Calu3 (cell line): ENCODE results near the gene C22orf15. TPM values are rescaled to one million over a fixed set of nuclear protein-coding genes. Genes with fewer than 3 reads are reported as not detected.

Experiments
- BruUV-seq: library from RNA; stranded (reverse); fragments of 400-500 nt; replicated peaks from 2 replicates; lab custom pipeline; 2021; lab: Mats Ljungman, UMichigan
- CTCF ChIA-PET: fragments of 300-600 bp; sonication (Branson Sonifier 250); formaldehyde crosslinking; loops from one replicate; lab custom pipeline; 2022; ENCODE audit warnings: antibody characterized with exemption; lab: Charles Lee
- DNase-seq: peaks from one replicate; pipeline ENCODE4 v3.0.0; 2022
- H3K27ac Mint-ChIP-seq: one replicate; pipeline ENCODE4 v1.8.0; 2022; ENCODE audit warnings: mixed read lengths; ENCODE audit not compliant: unreplicated experiment
- H3K27me3 Mint-ChIP-seq: one replicate; pipeline ENCODE4 v1.8.0; 2022; ENCODE audit warnings: mixed read lengths; ENCODE audit not compliant: unreplicated experiment
- H3K36me3 Mint-ChIP-seq: one replicate; pipeline ENCODE4 v1.8.0; 2022; ENCODE audit warnings: mild to moderate bottlenecking, moderate library complexity, mixed read lengths; ENCODE audit not compliant: insufficient read depth, unreplicated experiment
- H3K4me1 Mint-ChIP-seq: one replicate; pipeline ENCODE4 v1.8.0; 2022; ENCODE audit warnings: mild to moderate bottlenecking, low read depth, mixed read lengths; ENCODE audit not compliant: unreplicated experiment
- H3K4me3 Mint-ChIP-seq: one replicate; pipeline ENCODE4 v1.8.0; 2022; ENCODE audit warnings: mild to moderate bottlenecking, low read depth, moderate library complexity, mixed read lengths; ENCODE audit not compliant: unreplicated experiment
- H3K9me3 Mint-ChIP-seq: one replicate; pipeline ENCODE4 v1.8.0; 2022; ENCODE audit warnings: low read depth, mixed read lengths; ENCODE audit not compliant: unreplicated experiment
- intact Hi-C: fragments of 100-400 bp; cut with micrococcal nuclease; formaldehyde crosslinking; loops from one replicate; pipeline ENCODE4 v1.10.0; 2022; ENCODE audit not compliant: unreplicated experiment
- total RNA-seq: library from RNA; stranded (reverse); gene quantifications from 2 replicates; pipeline ENCODE4 v1.2.3, GENCODE V29; 2022
- TF ChIP-seq, protein P1 (sequence below): fragments of 200-600 bp; IDR thresholded peaks from one replicate; pipeline ENCODE4 v1.8.0; 2022; ENCODE audit warnings: antibody characterized with exemption; ENCODE audit not compliant: unreplicated experiment

C22orf15 gene
- total RNA-seq, 1 experiment from 2014 or later = not detected

DNA sequence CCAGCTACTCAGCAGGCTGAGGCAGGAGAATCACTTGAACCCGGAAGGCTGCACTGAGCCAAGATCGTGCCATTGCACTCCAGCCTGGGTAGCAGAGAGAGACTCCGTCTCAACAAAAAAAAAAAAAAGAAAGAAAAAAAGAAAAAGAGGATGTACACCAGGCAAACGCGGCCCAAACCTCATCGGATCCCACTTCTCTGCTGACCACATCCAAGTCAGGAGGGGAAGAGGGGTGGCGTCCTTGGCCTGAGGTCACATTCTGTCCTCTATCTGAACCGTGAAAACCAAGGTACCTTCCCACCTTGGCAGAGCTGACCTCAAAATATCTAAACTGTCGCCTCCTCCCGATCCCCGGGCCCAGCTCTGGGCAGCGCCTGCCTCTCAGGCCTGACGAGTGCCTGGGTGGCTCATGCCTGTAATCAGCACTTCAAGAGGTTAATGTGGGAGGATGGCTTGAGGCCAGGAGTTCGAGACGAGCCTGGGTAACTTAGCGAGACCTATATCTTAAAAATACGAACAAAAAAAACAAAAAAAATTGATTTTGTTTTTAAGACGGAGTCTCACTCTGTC lies 46.9 kb upstream of the C22orf15 start:
- BruUV-seq = no TSS peak
- TF ChIP-seq, protein P1, sequence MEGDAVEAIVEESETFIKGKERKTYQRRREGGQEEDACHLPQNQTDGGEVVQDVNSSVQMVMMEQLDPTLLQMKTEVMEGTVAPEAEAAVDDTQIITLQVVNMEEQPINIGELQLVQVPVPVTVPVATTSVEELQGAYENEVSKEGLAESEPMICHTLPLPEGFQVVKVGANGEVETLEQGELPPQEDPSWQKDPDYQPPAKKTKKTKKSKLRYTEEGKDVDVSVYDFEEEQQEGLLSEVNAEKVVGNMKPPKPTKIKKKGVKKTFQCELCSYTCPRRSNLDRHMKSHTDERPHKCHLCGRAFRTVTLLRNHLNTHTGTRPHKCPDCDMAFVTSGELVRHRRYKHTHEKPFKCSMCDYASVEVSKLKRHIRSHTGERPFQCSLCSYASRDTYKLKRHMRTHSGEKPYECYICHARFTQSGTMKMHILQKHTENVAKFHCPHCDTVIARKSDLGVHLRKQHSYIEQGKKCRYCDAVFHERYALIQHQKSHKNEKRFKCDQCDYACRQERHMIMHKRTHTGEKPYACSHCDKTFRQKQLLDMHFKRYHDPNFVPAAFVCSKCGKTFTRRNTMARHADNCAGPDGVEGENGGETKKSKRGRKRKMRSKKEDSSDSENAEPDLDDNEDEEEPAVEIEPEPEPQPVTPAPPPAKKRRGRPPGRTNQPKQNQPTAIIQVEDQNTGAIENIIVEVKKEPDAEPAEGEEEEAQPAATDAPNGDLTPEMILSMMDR = no peak
- intact Hi-C loops = no loop called here
- Mint-ChIP-seq H3K27ac (no peak overlapping the region), H3K9me3 (no peaks in the 10 kb centered on the region), H3K27me3 (no peaks in the 10 kb centered on the region), H3K36me3 (peaks cover 27% of the 10 kb centered on the region), H3K4me1 (peaks cover 12% of the 10 kb centered on the region), H3K4me3 (peak overlapping the region; percentile 79)
- CTCF ChIA-PET = interaction anchor here (1.0 kb wide), 1 partner anchor 134 kb away, joined by 3 read pairs; no protein-coding TSS in a partner anchor
- no peak for DNase-seq

DNA sequence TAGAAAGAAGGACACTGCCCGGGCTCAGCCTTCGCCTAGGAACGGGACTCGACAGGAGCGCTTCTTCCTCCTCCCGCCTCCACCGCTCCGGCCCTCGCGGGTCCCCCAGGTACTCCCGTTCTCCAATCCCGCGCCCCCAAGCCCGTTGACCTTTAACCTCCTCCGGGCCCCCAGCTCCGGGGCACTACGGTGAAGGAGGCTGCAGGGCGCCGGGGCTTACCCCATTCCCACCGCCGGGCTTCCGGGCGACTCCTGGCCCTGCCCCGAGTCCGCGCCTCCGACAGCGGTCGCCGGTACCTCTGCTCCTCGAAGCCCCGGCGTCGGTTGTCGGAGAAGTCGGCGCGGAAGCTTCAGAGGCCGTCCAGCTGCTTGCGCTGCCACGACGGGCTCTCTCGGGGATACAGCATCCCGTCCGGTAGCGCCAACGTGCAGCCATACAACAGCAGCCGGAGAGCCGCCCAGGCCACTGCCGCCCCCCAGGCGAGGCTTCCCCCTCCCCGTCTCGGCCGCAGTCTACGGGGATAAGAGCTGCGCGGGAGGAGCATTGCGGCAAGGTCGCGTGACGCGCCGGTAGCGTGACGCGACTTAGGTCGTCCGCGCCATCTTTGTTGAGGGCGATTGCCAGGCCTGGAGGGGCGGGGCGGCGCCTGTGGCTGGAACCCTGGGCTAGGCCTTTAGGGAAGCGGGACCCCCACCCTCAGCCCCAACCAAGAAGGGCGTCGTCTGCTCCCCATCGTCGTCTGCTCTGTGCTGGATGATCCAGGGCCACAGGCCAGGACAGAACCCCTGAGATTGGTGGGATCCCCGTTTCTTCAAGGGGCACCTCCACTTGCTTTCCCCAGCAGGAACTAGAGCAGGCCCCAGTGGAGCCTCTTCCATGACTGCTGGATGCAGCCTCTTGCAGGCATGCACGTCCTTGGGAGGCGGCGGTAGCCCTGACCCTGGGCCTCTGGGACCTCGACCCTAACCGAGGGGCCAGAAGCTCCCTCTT lies 45.7 kb upstream of the C22orf15 start:
- peaks cover 12% of the 10 kb centered on the region for H3K4me1 Mint-ChIP-seq
- intact Hi-C loops = no loop called here
- peak; percentile 82 for DNase-seq
- H3K27me3 Mint-ChIP-seq = no peaks in the 10 kb centered on the region
- CTCF ChIA-PET = interaction anchor here (1.0 kb wide), 1 partner anchor 133 kb away, joined by 3 read pairs; no protein-coding TSS in a partner anchor
- TF ChIP-seq, protein P1 = no peak
- TSS peak; percentile 27 for BruUV-seq
- peaks cover 17% of the 10 kb centered on the region for H3K36me3 Mint-ChIP-seq
- peak overlapping the region; percentile 75 for H3K27ac Mint-ChIP-seq
- H3K9me3 Mint-ChIP-seq = no peaks in the 10 kb centered on the region
- H3K4me3 Mint-ChIP-seq = peak overlapping the region; percentile 79

DNA sequence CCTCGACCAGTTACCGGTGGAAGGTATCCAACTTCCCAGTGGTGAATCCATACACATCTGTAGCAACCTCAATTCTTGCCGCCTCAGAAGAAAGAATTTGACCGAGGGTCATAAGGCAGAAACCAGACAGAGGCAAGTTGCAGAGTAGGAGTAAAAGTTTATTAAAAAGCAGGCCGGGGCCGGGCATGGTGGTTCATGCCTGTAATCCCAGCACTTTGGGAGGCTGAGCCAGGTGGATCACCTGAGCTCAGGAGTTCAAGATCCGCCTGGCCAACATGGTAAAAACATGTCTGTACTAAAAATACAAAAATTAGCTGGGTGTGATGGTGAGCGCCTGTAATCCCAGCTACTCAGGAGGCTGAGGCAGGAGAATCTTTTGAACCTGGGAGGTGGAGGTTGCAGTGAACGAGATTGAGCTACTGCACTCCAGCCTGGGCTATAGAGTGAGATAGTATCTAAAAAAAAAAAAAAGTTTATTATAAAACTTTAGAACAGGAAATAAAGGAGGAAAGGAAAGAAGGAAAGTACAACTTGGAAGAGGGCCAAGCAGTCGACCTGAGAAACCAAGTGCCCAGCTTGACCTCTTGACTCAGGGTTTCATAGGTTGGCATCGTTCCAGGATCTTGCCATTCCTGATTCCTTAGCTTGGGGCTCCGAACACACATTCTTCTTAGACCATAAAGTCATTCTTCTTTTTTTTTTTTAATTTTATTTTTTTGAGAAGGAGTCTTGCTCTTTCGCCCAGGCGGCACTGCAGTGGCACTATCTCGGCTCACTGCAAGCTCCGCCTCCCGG lies 44.2 kb upstream of the C22orf15 start:
- Mint-ChIP-seq H3K27me3 (no peaks in the 10 kb centered on the region), H3K27ac (no peak overlapping the region), H3K4me3 (peak overlapping the region; percentile 28), H3K9me3 (no peaks in the 10 kb centered on the region), H3K36me3 (peaks cover 17% of the 10 kb centered on the region), H3K4me1 (peaks cover 26% of the 10 kb centered on the region)
- intact Hi-C loops = no loop called here
- BruUV-seq = no TSS peak
- TF ChIP-seq, protein P1 = no peak
- CTCF ChIA-PET = interaction anchor here (0.6 to 1.1 kb wide), 5 partner anchors 12 to 491 kb away, joined by 3 to 4 read pairs (median 3); partner anchors contain the start of gene CHCHD10
- peak; percentile 38 for DNase-seq

DNA sequence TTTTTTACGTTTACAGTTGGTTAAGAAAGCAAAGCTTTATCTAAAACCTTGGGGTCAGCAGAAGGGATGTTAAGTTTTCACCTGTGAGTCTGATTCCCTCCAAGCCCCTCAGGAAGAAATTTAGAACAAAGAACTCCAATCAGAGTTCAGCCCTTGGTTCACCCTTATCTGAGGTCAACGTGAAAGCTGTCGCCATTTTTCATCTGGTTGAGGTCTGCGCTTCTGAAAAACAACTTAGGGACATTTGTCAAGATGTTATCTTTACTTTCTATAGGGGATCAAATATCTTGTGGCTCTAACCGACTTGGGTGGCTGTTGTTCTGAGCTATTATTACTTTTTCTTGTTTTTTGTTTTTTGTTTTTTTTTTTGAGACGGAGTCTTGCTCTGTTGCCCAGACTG lies 41.9 kb upstream of the C22orf15 start:
- H3K4me3 Mint-ChIP-seq = no peak overlapping the region
- H3K36me3 Mint-ChIP-seq = peaks cover 17% of the 10 kb centered on the region
- peaks cover 26% of the 10 kb centered on the region for H3K4me1 Mint-ChIP-seq
- no TSS peak for BruUV-seq
- intact Hi-C loops = no loop called here
- no peak for DNase-seq
- no peak overlapping the region for H3K27ac Mint-ChIP-seq
- TF ChIP-seq, protein P1 = no peak
- H3K27me3 Mint-ChIP-seq = no peaks in the 10 kb centered on the region
- CTCF ChIA-PET = interaction anchor here (0.7 to 1.2 kb wide), 2 partner anchors 129 to 1844 kb away, joined by 3 read pairs; no protein-coding TSS in a partner anchor
- H3K9me3 Mint-ChIP-seq = no peaks in the 10 kb centered on the region
